Suprapubic skin (tissue), 3 donors: ENCODE results near the gene GFPT2.
A peak's percentile ranks its signal among the peaks of the same experiment; 100 is the strongest.

Experiments used
- POLR2A ChIP-seq, 2 donors: fragments of 450-650 bp; IDR thresholded peaks; one replicate each; pipeline ENCODE4 v1.6.1; 2017; ENCODE audit warnings: antibody characterized with exemption in 2 of 2, mild to moderate bottlenecking in 2 of 2, moderate library complexity in 2 of 2
- TF ChIP-seq, protein P1 (sequence below), 2 donors: fragments of 200-600 bp in 1 of 2; fragments of 450-650 bp in 1 of 2; sonication (generic) in 1 of 2; IDR thresholded peaks; one replicate each; pipeline ENCODE4 v1.5.1; 2016 to 2019; ENCODE audit warnings: antibody characterized with exemption in 2 of 2, mild to moderate bottlenecking in 1 of 2, moderate library complexity in 1 of 2

DNA sequence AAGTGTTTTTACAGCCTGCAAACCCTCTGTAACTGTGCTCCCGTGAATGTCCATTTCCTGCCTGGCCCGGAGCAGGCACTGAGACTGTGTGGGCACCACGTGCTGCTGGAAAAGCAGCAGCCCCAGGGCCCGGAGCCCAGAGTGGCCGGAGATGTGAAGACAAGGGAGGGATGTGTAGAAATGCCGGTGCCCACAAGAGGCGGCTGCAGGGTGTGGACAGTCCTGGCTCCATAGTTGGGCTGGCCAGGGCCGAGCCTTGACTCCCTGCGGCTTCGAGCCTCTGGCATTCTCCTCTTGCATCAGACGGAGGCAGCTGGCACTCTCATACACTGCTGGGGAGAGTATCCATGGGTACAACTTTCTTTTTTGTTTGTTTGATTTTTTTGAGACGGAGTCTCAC lies 13.2 kb upstream of the GFPT2 start:
- TF ChIP-seq POLR2A (IDR thresholded peaks at IDR 0.05): no peak
- TF ChIP-seq, protein P1, sequence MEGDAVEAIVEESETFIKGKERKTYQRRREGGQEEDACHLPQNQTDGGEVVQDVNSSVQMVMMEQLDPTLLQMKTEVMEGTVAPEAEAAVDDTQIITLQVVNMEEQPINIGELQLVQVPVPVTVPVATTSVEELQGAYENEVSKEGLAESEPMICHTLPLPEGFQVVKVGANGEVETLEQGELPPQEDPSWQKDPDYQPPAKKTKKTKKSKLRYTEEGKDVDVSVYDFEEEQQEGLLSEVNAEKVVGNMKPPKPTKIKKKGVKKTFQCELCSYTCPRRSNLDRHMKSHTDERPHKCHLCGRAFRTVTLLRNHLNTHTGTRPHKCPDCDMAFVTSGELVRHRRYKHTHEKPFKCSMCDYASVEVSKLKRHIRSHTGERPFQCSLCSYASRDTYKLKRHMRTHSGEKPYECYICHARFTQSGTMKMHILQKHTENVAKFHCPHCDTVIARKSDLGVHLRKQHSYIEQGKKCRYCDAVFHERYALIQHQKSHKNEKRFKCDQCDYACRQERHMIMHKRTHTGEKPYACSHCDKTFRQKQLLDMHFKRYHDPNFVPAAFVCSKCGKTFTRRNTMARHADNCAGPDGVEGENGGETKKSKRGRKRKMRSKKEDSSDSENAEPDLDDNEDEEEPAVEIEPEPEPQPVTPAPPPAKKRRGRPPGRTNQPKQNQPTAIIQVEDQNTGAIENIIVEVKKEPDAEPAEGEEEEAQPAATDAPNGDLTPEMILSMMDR (IDR thresholded peaks at IDR 0.05): peak in 1 of 2 donors; percentile 9
